WI38 (cell line): ENCODE data around the gene NDUFB5.

Experiments used
- H3K4me3 ChIP-seq: 2 replicates; pipeline ENCODE4 v1.5.1; 2011; ENCODE audit warnings: low read depth, mild to moderate bottlenecking, control low read depth, low read length
- CTCF ChIP-seq: IDR thresholded peaks from 2 replicates; pipeline ENCODE4 v1.5.1; 2012; ENCODE audit warnings: low read depth, mild to moderate bottlenecking, control low read depth, low read length

Gene NDUFB5

GRCh38 chr3:179604321-179605078, at the start of gene NDUFB5, which contains the start of gene MRPL47:
Gene NDUFB5, plus strand, starts transcription at chr3:179604794. Its CDS starts 22 bp downstream, at chr3:179604816.
Gene MRPL47, minus strand, starts transcription at chr3:179604638. Its CDS starts 14 bp downstream, at chr3:179604624.
- H3K4me3 ChIP-seq, result peak within 1 kb of the TSS; percentile 98
- no peak for TF ChIP-seq CTCF

GRCh38 chr3:179558742-179559364, 45.7 kb upstream of the NDUFB5 start:
- TF ChIP-seq CTCF, result peak; percentile 83
- H3K4me3 ChIP-seq, result no peak overlapping the region

- TF ChIP-seq CTCF, result no peak
Measured at GRCh38 chr3:179560791-179561190, 43.8 kb upstream of the NDUFB5 start.

GRCh38 chr3:179562591-179563270, 41.9 kb upstream of the NDUFB5 start, which contains the start of gene ACTL6A:
Gene ACTL6A, plus strand, starts transcription at chr3:179562926. Its CDS starts 167 bp downstream, at chr3:179563093.
- peak within 1 kb of the TSS; percentile 82 for H3K4me3 ChIP-seq
- no peak for TF ChIP-seq CTCF

More at GRCh38 chr3:179560791-179561190, 43.8 kb upstream of the NDUFB5 start:
- H3K4me3 ChIP-seq, result no peak overlapping the region

- peak overlapping the region; percentile 82 for H3K4me3 ChIP-seq
- TF ChIP-seq CTCF, result peak; percentile 29; the same call in 1 of the 2 replicates
Measured at GRCh38 chr3:179563271-179563783, 41.3 kb upstream of the NDUFB5 start.

- TF ChIP-seq CTCF, result no peak
Measured at GRCh38 chr3:179565496-179565895, 39.1 kb upstream of the NDUFB5 start.

More at GRCh38 chr3:179565496-179565895, 39.1 kb upstream of the NDUFB5 start:
- no peak overlapping the region for H3K4me3 ChIP-seq
